ENCODE results near the gene PTX3.

Gene PTX3

GRCh38 chr3:157394411-157394810, 42.2 kb upstream of the PTX3 start:
- DNase-seq (ENCODE audit: low read depth): no peak
- TF ChIP-seq CTCF (IDR thresholded peaks at IDR 0.05; ENCODE audit: insufficient read depth, low read depth, low read length, missing control alignments): no peak
- H3K4me3 ChIP-seq (ENCODE audit: low read depth, low read length): no peak overlapping the region

GRCh38 chr3:157398598-157398997, 38.1 kb upstream of the PTX3 start:
- TF ChIP-seq CTCF (IDR thresholded peaks at IDR 0.05; ENCODE audit: insufficient read depth, low read depth, low read length, missing control alignments): no peak
- DNase-seq (ENCODE audit: low read depth): no peak
- H3K4me3 ChIP-seq (ENCODE audit: low read depth, low read length): no peak overlapping the region

GRCh38 chr3:157404381-157404780, 32.3 kb upstream of the PTX3 start:
- DNase-seq (ENCODE audit: low read depth): no peak
- TF ChIP-seq CTCF (IDR thresholded peaks at IDR 0.05; ENCODE audit: insufficient read depth, low read depth, low read length, missing control alignments): no peak

GRCh38 chr3:157405457-157405856, 31.2 kb upstream of the PTX3 start:
- no peak overlapping the region for H3K4me3 ChIP-seq (ENCODE audit: low read depth, low read length)
- no peak for DNase-seq (ENCODE audit: low read depth)
- TF ChIP-seq CTCF (IDR thresholded peaks at IDR 0.05; ENCODE audit: insufficient read depth, low read depth, low read length, missing control alignments): no peak

More at GRCh38 chr3:157404381-157404780, 32.3 kb upstream of the PTX3 start:
- no peak overlapping the region for H3K4me3 ChIP-seq (ENCODE audit: low read depth, low read length)

GRCh38 chr3:157406394-157406793, 30.3 kb upstream of the PTX3 start:
- no peak for TF ChIP-seq CTCF (IDR thresholded peaks at IDR 0.05; ENCODE audit: insufficient read depth, low read depth, low read length, missing control alignments)
- no peak for DNase-seq (ENCODE audit: low read depth)
- H3K4me3 ChIP-seq (ENCODE audit: low read depth, low read length): no peak overlapping the region

GRCh38 chr3:157407769-157408168, 28.9 kb upstream of the PTX3 start:
- no peak for DNase-seq (ENCODE audit: low read depth)
- TF ChIP-seq CTCF (IDR thresholded peaks at IDR 0.05; ENCODE audit: insufficient read depth, low read depth, low read length, missing control alignments): no peak
- no peak overlapping the region for H3K4me3 ChIP-seq (ENCODE audit: low read depth, low read length)

- no peak overlapping the region for H3K4me3 ChIP-seq (ENCODE audit: low read depth, low read length)
- no peak for DNase-seq (ENCODE audit: low read depth)
- TF ChIP-seq CTCF (IDR thresholded peaks at IDR 0.05; ENCODE audit: insufficient read depth, low read depth, low read length, missing control alignments): no peak
These were observed 28.0 kb upstream of the PTX3 start for GRCh38 chr3:157408499-157409149.

All from GM12865 (cell line).